ENCODE data around the gene AGMO. TPM values are rescaled to one million over a fixed set of nuclear protein-coding genes. Genes with fewer than 3 reads are reported as not detected.

AGMO gene
- total RNA-seq, 2 donors from 2014 or later, result 0.27 to 13.5 TPM

GRCh38 chr7:15313361-15313760, 248.5 kb downstream of the AGMO start:
- H3K4me3 ChIP-seq, result no peak overlapping the region
- no peak for DNase-seq (ENCODE audit: low spot score)
- no peaks in the 10 kb centered on the region for H3K9me3 ChIP-seq
- TF ChIP-seq POLR2AphosphoS5 (IDR thresholded peaks at IDR 0.05) (no peak), CTCF (IDR thresholded peaks at IDR 0.05) (no peak), POLR2A (IDR thresholded peaks at IDR 0.05) (no peak)
- WGBS, result 56% methylated on average over 1 of the region's 1 CpG
- no peak overlapping the region for H3K27ac ChIP-seq
- H3K4me1 ChIP-seq (replicated peaks), result no peaks in the 10 kb centered on the region
- no peaks in the 10 kb centered on the region for H3K27me3 ChIP-seq (replicated peaks; ENCODE audit: insufficient read depth)
- intact Hi-C loops (cut with DNase I), result no loop called here
- H3K36me3 ChIP-seq, result no peaks in the 10 kb centered on the region

- Histone ChIP-seq H3K4me1 (replicated peaks) (no peaks in the 10 kb centered on the region), H3K9me3 (no peaks in the 10 kb centered on the region), H3K27me3 (replicated peaks; ENCODE audit: insufficient read depth) (no peaks in the 10 kb centered on the region), H3K27ac (no peak overlapping the region), H3K4me3 (no peak overlapping the region), H3K36me3 (no peaks in the 10 kb centered on the region)
- no peak for DNase-seq (ENCODE audit: low spot score)
- intact Hi-C loops (cut with DNase I), result loop anchor here (5.0 kb wide), 1 partner anchor 762 kb away; no protein-coding TSS in a partner anchor
- 56% methylated on average over 1 of the region's 1 CpG for WGBS
- TF ChIP-seq POLR2A (IDR thresholded peaks at IDR 0.05), result no peak
- TF ChIP-seq CTCF (IDR thresholded peaks at IDR 0.05), result no peak
- no peak for TF ChIP-seq POLR2AphosphoS5 (IDR thresholded peaks at IDR 0.05)
These were observed 251.9 kb downstream of the AGMO start for GRCh38 chr7:15309872-15310271.

- TF ChIP-seq CTCF (IDR thresholded peaks at IDR 0.05), result no peak
- TF ChIP-seq POLR2AphosphoS5 (IDR thresholded peaks at IDR 0.05), result no peak
- no peak for TF ChIP-seq POLR2A (IDR thresholded peaks at IDR 0.05)
- intact Hi-C loops (cut with DNase I), result loop anchor here (5.0 kb wide), 1 partner anchor 763 kb away; no protein-coding TSS in a partner anchor
- 94% methylated on average over 3 of the region's 3 CpGs for WGBS
These were observed 253.0 kb downstream of the AGMO start for GRCh38 chr7:15308821-15309220.

GRCh38 chr7:15306296-15306695, 255.5 kb downstream of the AGMO start:
- intact Hi-C loops (cut with DNase I), result loop anchor here (5.0 kb wide), 1 partner anchor 766 kb away; no protein-coding TSS in a partner anchor

More at GRCh38 chr7:15308821-15309220, 253.0 kb downstream of the AGMO start:
- DNase-seq (ENCODE audit: low spot score), result no peak
- Histone ChIP-seq H3K4me1 (replicated peaks) (no peaks in the 10 kb centered on the region), H3K27me3 (replicated peaks; ENCODE audit: insufficient read depth) (no peaks in the 10 kb centered on the region), H3K4me3 (no peak overlapping the region), H3K27ac (no peak overlapping the region), H3K36me3 (no peaks in the 10 kb centered on the region), H3K9me3 (no peaks in the 10 kb centered on the region)

More at GRCh38 chr7:15306296-15306695, 255.5 kb downstream of the AGMO start:
- no peak overlapping the region for H3K27ac ChIP-seq
- no peaks in the 10 kb centered on the region for H3K36me3 ChIP-seq
- no peak for DNase-seq (ENCODE audit: low spot score)
- H3K27me3 ChIP-seq (replicated peaks; ENCODE audit: insufficient read depth), result no peaks in the 10 kb centered on the region
- H3K4me1 ChIP-seq (replicated peaks), result no peaks in the 10 kb centered on the region
- H3K9me3 ChIP-seq, result no peaks in the 10 kb centered on the region
- TF ChIP-seq POLR2A (IDR thresholded peaks at IDR 0.05) (no peak), POLR2AphosphoS5 (IDR thresholded peaks at IDR 0.05) (no peak), CTCF (IDR thresholded peaks at IDR 0.05) (no peak)
- H3K4me3 ChIP-seq, result no peak overlapping the region

Data from prostate gland (tissue), 2 donors.